Measurements from ENCODE around the gene LPIN2. TPM values are rescaled to one million over a fixed set of nuclear protein-coding genes. Genes with fewer than 3 reads are reported as not detected.

Gene LPIN2
- total RNA-seq, 1 donor from 2014 or later: 16.5 TPM

DNA sequence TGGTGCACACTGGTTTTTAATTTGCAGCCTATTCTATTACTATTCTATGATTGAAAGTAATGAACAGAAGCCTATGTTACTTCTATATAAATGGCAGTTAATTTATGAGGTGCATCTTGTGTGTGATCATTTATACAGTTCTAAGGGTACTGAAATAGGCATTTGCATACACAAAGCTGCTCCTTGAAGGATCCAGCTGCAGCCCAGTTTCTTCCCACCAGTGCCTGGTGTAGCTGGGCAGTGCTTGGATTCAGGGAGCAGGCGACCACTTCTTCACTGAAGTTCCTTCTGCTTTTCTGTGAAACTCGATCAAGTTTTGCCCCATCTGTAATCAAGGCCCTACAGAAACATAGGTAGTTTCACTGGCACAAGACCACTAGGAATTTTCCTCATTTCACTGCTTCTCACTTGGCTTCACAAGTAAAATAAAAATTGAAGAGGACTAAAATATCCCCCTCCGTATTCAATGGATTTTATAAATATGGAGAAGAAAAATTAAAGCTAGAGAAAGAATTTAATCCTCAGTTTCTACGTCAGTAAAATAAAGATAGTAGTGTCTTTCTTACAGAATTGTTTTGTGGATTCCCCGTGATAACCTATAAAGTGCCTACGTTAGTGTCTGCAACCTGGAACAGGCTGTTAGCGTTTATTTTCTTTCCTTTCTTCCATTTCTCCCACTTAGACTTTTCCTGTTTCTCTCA is 1.7 kb upstream of the LPIN2 start:
- Histone ChIP-seq H3K27ac (ENCODE audit: low read depth, low read length) (no peak overlapping the region), H3K4me2 (ENCODE audit: low read length) (peak overlapping the region; percentile 54)
- peaks cover 14% of the 10 kb centered on the region for H3K4me1 Mint-ChIP-seq (ENCODE audit: low read depth, unreplicated experiment)

GRCh38 chr18:3012136-3013023 is 564 bp downstream of the LPIN2 start:
- Histone ChIP-seq H3K79me2 (ENCODE audit: insufficient read depth, low read length) (peaks cover 38% of the 10 kb centered on the region), H3K27ac (ENCODE audit: low read depth, low read length) (peak overlapping the region; percentile 83), H4K20me1 (ENCODE audit: insufficient read depth, low read length) (peaks cover 31% of the 10 kb centered on the region), H3K36me3 (ENCODE audit: insufficient read depth, low read length) (peaks cover 7% of the 10 kb centered on the region), H3K4me2 (ENCODE audit: low read length) (peak overlapping the region; percentile 85), H2AFZ (ENCODE audit: low read depth, low read length) (peak overlapping the region; percentile 51), H3K27me3 (ENCODE audit: insufficient read depth, low read length) (no peaks in the 10 kb centered on the region), H3K9ac (ENCODE audit: low read length) (peak overlapping the region; percentile 81), H3K4me3 (ENCODE audit: insufficient read depth, low read depth, low read length) (peak overlapping the region; percentile 69), H3K9me3 (ENCODE audit: insufficient read depth, low read depth, low read length) (no peaks in the 10 kb centered on the region), H3K4me1 (ENCODE audit: insufficient read depth, low read length) (peaks cover 18% of the 10 kb centered on the region)
- Mint-ChIP-seq H3K36me3 (ENCODE audit: low read depth, unreplicated experiment) (peaks cover 11% of the 10 kb centered on the region), H3K4me3 (ENCODE audit: unreplicated experiment) (peak overlapping the region; percentile 92), H3K4me1 (ENCODE audit: low read depth, unreplicated experiment) (peaks cover 14% of the 10 kb centered on the region), H3K27ac (ENCODE audit: unreplicated experiment) (peak overlapping the region; percentile 88), H3K27me3 (ENCODE audit: low read depth, unreplicated experiment) (no peaks in the 10 kb centered on the region), H3K9me3 (ENCODE audit: unreplicated experiment) (no peaks in the 10 kb centered on the region)
- DNase-seq (ENCODE audit: low read depth) (no peak), FAIRE-seq (no peak)
- TF ChIP-seq EZH2 (IDR thresholded peaks at IDR 0.05; ENCODE audit: insufficient read depth, low read length): no peak

More for the DNA sequence above, 1.7 kb upstream of the LPIN2 start:
- no peaks in the 10 kb centered on the region for H3K27me3 Mint-ChIP-seq (ENCODE audit: low read depth, unreplicated experiment)
- no peak for DNase-seq (ENCODE audit: low read depth)
- H3K27ac Mint-ChIP-seq (ENCODE audit: unreplicated experiment): peak overlapping the region; percentile 82
- Histone ChIP-seq H3K9me3 (ENCODE audit: insufficient read depth, low read depth, low read length) (no peaks in the 10 kb centered on the region), H3K4me1 (ENCODE audit: insufficient read depth, low read length) (peaks cover 14% of the 10 kb centered on the region), H3K79me2 (ENCODE audit: insufficient read depth, low read length) (peaks cover 25% of the 10 kb centered on the region), H2AFZ (ENCODE audit: low read depth, low read length) (no peak overlapping the region), H4K20me1 (ENCODE audit: insufficient read depth, low read length) (peaks cover 19% of the 10 kb centered on the region), H3K4me3 (ENCODE audit: insufficient read depth, low read depth, low read length) (no peak overlapping the region), H3K27me3 (ENCODE audit: insufficient read depth, low read length) (no peaks in the 10 kb centered on the region), H3K36me3 (ENCODE audit: insufficient read depth, low read length) (peaks cover 7% of the 10 kb centered on the region), H3K9ac (ENCODE audit: low read length) (no peak overlapping the region)
- FAIRE-seq: no peak
- peaks cover 10% of the 10 kb centered on the region for H3K36me3 Mint-ChIP-seq (ENCODE audit: low read depth, unreplicated experiment)
- H3K9me3 Mint-ChIP-seq (ENCODE audit: unreplicated experiment): no peaks in the 10 kb centered on the region
- peak overlapping the region; percentile 56 for H3K4me3 Mint-ChIP-seq (ENCODE audit: unreplicated experiment)
- TF ChIP-seq, protein P1, sequence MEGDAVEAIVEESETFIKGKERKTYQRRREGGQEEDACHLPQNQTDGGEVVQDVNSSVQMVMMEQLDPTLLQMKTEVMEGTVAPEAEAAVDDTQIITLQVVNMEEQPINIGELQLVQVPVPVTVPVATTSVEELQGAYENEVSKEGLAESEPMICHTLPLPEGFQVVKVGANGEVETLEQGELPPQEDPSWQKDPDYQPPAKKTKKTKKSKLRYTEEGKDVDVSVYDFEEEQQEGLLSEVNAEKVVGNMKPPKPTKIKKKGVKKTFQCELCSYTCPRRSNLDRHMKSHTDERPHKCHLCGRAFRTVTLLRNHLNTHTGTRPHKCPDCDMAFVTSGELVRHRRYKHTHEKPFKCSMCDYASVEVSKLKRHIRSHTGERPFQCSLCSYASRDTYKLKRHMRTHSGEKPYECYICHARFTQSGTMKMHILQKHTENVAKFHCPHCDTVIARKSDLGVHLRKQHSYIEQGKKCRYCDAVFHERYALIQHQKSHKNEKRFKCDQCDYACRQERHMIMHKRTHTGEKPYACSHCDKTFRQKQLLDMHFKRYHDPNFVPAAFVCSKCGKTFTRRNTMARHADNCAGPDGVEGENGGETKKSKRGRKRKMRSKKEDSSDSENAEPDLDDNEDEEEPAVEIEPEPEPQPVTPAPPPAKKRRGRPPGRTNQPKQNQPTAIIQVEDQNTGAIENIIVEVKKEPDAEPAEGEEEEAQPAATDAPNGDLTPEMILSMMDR (IDR thresholded peaks at IDR 0.05; ENCODE audit: insufficient read depth, low read depth, low read length): no peak
- no peak for TF ChIP-seq EZH2 (IDR thresholded peaks at IDR 0.05; ENCODE audit: insufficient read depth, low read length)

DNA sequence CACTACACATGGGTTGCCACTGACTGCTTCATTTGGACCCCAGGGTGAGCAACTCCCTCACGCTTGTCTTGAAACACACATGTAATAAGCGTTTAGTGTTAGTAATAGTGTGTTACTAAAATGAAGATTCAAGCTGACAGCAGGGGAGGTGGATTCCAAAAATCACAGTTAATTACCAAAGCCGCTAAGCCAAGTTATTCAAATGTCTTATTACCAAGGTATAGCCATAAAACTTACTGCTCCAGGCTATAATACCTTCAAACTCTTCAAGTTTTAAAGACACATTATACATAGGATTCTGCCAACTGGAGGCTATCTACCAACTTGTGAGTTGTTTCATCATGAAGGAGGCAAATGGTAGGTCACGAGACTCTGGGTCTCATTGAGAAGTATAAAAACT is 2.9 kb downstream of the LPIN2 start:
- Histone ChIP-seq H3K9me3 (ENCODE audit: insufficient read depth, low read depth, low read length) (no peaks in the 10 kb centered on the region), H4K20me1 (ENCODE audit: insufficient read depth, low read length) (peaks cover 39% of the 10 kb centered on the region), H3K9ac (ENCODE audit: low read length) (no peak overlapping the region), H3K79me2 (ENCODE audit: insufficient read depth, low read length) (peaks cover 59% of the 10 kb centered on the region), H3K36me3 (ENCODE audit: insufficient read depth, low read length) (peaks cover 7% of the 10 kb centered on the region), H3K4me1 (ENCODE audit: insufficient read depth, low read length) (peaks cover 12% of the 10 kb centered on the region), H2AFZ (ENCODE audit: low read depth, low read length) (no peak overlapping the region), H3K27me3 (ENCODE audit: insufficient read depth, low read length) (no peaks in the 10 kb centered on the region), H3K4me3 (ENCODE audit: insufficient read depth, low read depth, low read length) (no peak overlapping the region), H3K4me2 (ENCODE audit: low read length) (no peak overlapping the region), H3K27ac (ENCODE audit: low read depth, low read length) (no peak overlapping the region)
- H3K36me3 Mint-ChIP-seq (ENCODE audit: low read depth, unreplicated experiment): peaks cover 15% of the 10 kb centered on the region
- H3K4me3 Mint-ChIP-seq (ENCODE audit: unreplicated experiment): no peak overlapping the region
- DNase-seq (ENCODE audit: low read depth) (no peak), FAIRE-seq (no peak)
- H3K27ac Mint-ChIP-seq (ENCODE audit: unreplicated experiment): no peak overlapping the region
- no peaks in the 10 kb centered on the region for H3K9me3 Mint-ChIP-seq (ENCODE audit: unreplicated experiment)
- TF ChIP-seq, protein P1 (IDR thresholded peaks at IDR 0.05; ENCODE audit: insufficient read depth, low read depth, low read length): no peak
- no peak for TF ChIP-seq EZH2 (IDR thresholded peaks at IDR 0.05; ENCODE audit: insufficient read depth, low read length)
- H3K4me1 Mint-ChIP-seq (ENCODE audit: low read depth, unreplicated experiment): peaks cover 9% of the 10 kb centered on the region
- H3K27me3 Mint-ChIP-seq (ENCODE audit: low read depth, unreplicated experiment): no peaks in the 10 kb centered on the region
